Prostate gland (tissue), 2 donors: Measurements from ENCODE around the gene NR1H2. TPM values are rescaled to one million over a fixed set of nuclear protein-coding genes. Genes with fewer than 3 reads are reported as not detected.

ENCODE experiments used
- DNase-seq: peaks from one replicate; pipeline ENCODE4 v3.0.0-alpha.2; 2019; ENCODE audit warnings: low spot score
- H3K27ac ChIP-seq, 2 donors: fragments of 200-600 bp; sonication (generic); 2 replicates each; pipeline ENCODE4 v1.5.1; 2017 to 2019
- H3K27me3 ChIP-seq: fragments of 200-600 bp; sonication (generic); replicated peaks from 2 replicates; pipeline ENCODE4 v1.5.1; 2019; ENCODE audit not compliant: insufficient read depth
- H3K36me3 ChIP-seq, 2 donors: fragments of 200-600 bp; sonication (generic); 1 replicate in 1 of 2; 2 replicates in 1 of 2; pipeline versions ENCODE4 v1.5.1 to v1.8.1; 2017 to 2019
- H3K4me1 ChIP-seq: fragments of 200-600 bp; sonication (generic); replicated peaks from 2 replicates; pipeline ENCODE4 v1.5.1; 2019
- H3K4me3 ChIP-seq, 2 donors: fragments of 200-600 bp; sonication (generic); 2 replicates each; pipeline ENCODE4 v1.5.1; 2017 to 2019
- H3K9me3 ChIP-seq: fragments of 200-600 bp; sonication (generic); 2 replicates; pipeline ENCODE4 v1.5.1; 2017
- CTCF ChIP-seq, 4 experiments: fragments of 200-600 bp in 2 of 4; fragments of 450-650 bp in 2 of 4; sonication (generic) in 2 of 4; IDR thresholded peaks; 1 replicate in 3 of 4; 2 replicates in 1 of 4; pipeline ENCODE4 v1.5.1; 2016 to 2019; ENCODE audit warnings: antibody characterized with exemption in 4 of 4, mild to moderate bottlenecking in 2 of 4, moderate library complexity in 2 of 4
- POLR2A ChIP-seq: fragments of 450-650 bp; IDR thresholded peaks from one replicate; pipeline ENCODE4 v1.6.1; 2016; ENCODE audit warnings: antibody characterized with exemption, mild to moderate bottlenecking
- POLR2AphosphoS5 ChIP-seq: sonication (generic); formaldehyde crosslinking; IDR thresholded peaks from one replicate; pipeline ENCODE4 v1.6.1; 2017; ENCODE audit warnings: antibody characterized with exemption
- WGBS: methylation state at CpG from one replicate; pipeline ENCODE4 v1.1.5; 2018; 5-methylcytosine and 5-hydroxymethylcytosine counted together
- intact Hi-C: fragments of 100-400 bp; cut with DNase I; formaldehyde crosslinking; loops from one replicate; pipeline ENCODE4 v1.14.2; 2022
- total RNA-seq, 2 donors: library from RNA; depleted of rRNA; stranded (reverse); fragments of >200 nt; gene quantifications; one replicate each; pipeline ENCODE4 v1.1.0, GENCODE V29; 2016

NR1H2 gene
- total RNA-seq, 2 donors from 2014 or later = 110 to 129 TPM

- peaks cover 7 to 33% of the 10 kb centered on the region in 2 donors for H3K36me3 ChIP-seq
- TF ChIP-seq POLR2AphosphoS5 (no peak), CTCF (IDR thresholded peaks at IDR 0.05) (no peak), POLR2A (no peak)
- no peak overlapping the region for H3K27ac ChIP-seq
- peaks cover 5% of the 10 kb centered on the region for H3K4me1 ChIP-seq
- no peaks in the 10 kb centered on the region for H3K9me3 ChIP-seq
- no peaks in the 10 kb centered on the region for H3K27me3 ChIP-seq
- DNase-seq = no peak
- 78% methylated on average over 8 of the region's 8 CpGs for WGBS
- H3K4me3 ChIP-seq = no peak overlapping the region
- intact Hi-C loops = loop anchor here (10.0 kb wide), 1 partner anchor 424 kb away; no protein-coding TSS in a partner anchor
Observed at GRCh38 chr19:50380751-50381151, 4.5 kb downstream of the NR1H2 start.

- Histone ChIP-seq H3K9me3 (no peaks in the 10 kb centered on the region), H3K27me3 (no peaks in the 10 kb centered on the region), H3K27ac (no peak overlapping the region), H3K4me3 (no peak overlapping the region), H3K4me1 (peaks cover 5% of the 10 kb centered on the region), H3K36me3 (peaks cover 7 to 33% of the 10 kb centered on the region in 2 donors)
- DNase-seq = no peak
- no peak for TF ChIP-seq CTCF (IDR thresholded peaks at IDR 0.05)
- TF ChIP-seq POLR2A = no peak
- TF ChIP-seq POLR2AphosphoS5 = no peak
- intact Hi-C loops = loop anchor here (10.0 kb wide), 1 partner anchor 423 kb away; no protein-coding TSS in a partner anchor
- 90% methylated on average over 45 of the region's 58 CpGs for WGBS
Observed at GRCh38 chr19:50381881-50382729, 5.8 kb downstream of the NR1H2 start.

- Histone ChIP-seq H3K36me3 (peaks cover 7 to 29% of the 10 kb centered on the region in 2 donors), H3K27ac (peak overlapping the region; percentile 72 to 82), H3K4me1 (peaks cover 5% of the 10 kb centered on the region), H3K9me3 (no peaks in the 10 kb centered on the region), H3K4me3 (peak overlapping the region; percentile 41 to 63), H3K27me3 (no peaks in the 10 kb centered on the region)
- no peak for TF ChIP-seq POLR2A
- TF ChIP-seq CTCF (IDR thresholded peaks at IDR 0.05) = no peak
- no peak for TF ChIP-seq POLR2AphosphoS5
- WGBS = 43% methylated on average over 21 of the region's 21 CpGs
- intact Hi-C loops = loop anchor here (10.0 kb wide), 1 partner anchor 422 kb away; no protein-coding TSS in a partner anchor
- peak; percentile 23 for DNase-seq
Observed at GRCh38 chr19:50383001-50383851, 7.0 kb downstream of the NR1H2 start.

- Histone ChIP-seq H3K9me3 (no peaks in the 10 kb centered on the region), H3K4me1 (peaks cover 5% of the 10 kb centered on the region), H3K27me3 (no peaks in the 10 kb centered on the region), H3K27ac (peak within 1 kb of the TSS; percentile 72 to 82), H3K4me3 (peak within 1 kb of the TSS; percentile 41 to 63), H3K36me3 (peaks cover 7 to 22% of the 10 kb centered on the region in 2 donors)
- intact Hi-C loops = loop anchor here (10.0 kb wide), 1 partner anchor 421 kb away; no protein-coding TSS in a partner anchor
- peak; percentile 98 for DNase-seq
- peak; percentile 39 for TF ChIP-seq POLR2A
- peak in 1 of 4 experiments; percentile 7 for TF ChIP-seq CTCF (IDR thresholded peaks at IDR 0.05)
- peak; percentile 91 for TF ChIP-seq POLR2AphosphoS5
- WGBS = under 1% methylated on average over 78 of the region's 78 CpGs
Observed at GRCh38 chr19:50383852-50384684, 7.8 kb downstream of the NR1H2 start, which contains the start of gene POLD1. Gene POLD1 (plus strand): TSS chr19:50384347. CDS start chr19:50398852, 14,505 bp downstream.
